ENCODE results near the gene SEMA5A.

GRCh38 chr5:8993031-8993430, 552.8 kb downstream of the SEMA5A start:
- TF ChIP-seq CTCF (IDR thresholded peaks at IDR 0.05; ENCODE audit: poor library complexity, severe bottlenecking) (peak; percentile 30), RAD21 (conservative IDR thresholded peaks at IDR 0.05) (no peak), REST (IDR thresholded peaks at IDR 0.05; ENCODE audit: borderline replicate concordance) (no peak), EZH2 (IDR thresholded peaks at IDR 0.05; ENCODE audit: borderline replicate concordance, insufficient read depth, low read length, poor library complexity, severe bottlenecking) (no peak), EP300 (conservative IDR thresholded peaks at IDR 0.05; ENCODE audit: poor library complexity, severe bottlenecking) (no peak), SMC3 (conservative IDR thresholded peaks at IDR 0.05; ENCODE audit: poor library complexity) (no peak)
